ENCODE data around the gene FAM181A.

Gene FAM181A

DNA sequence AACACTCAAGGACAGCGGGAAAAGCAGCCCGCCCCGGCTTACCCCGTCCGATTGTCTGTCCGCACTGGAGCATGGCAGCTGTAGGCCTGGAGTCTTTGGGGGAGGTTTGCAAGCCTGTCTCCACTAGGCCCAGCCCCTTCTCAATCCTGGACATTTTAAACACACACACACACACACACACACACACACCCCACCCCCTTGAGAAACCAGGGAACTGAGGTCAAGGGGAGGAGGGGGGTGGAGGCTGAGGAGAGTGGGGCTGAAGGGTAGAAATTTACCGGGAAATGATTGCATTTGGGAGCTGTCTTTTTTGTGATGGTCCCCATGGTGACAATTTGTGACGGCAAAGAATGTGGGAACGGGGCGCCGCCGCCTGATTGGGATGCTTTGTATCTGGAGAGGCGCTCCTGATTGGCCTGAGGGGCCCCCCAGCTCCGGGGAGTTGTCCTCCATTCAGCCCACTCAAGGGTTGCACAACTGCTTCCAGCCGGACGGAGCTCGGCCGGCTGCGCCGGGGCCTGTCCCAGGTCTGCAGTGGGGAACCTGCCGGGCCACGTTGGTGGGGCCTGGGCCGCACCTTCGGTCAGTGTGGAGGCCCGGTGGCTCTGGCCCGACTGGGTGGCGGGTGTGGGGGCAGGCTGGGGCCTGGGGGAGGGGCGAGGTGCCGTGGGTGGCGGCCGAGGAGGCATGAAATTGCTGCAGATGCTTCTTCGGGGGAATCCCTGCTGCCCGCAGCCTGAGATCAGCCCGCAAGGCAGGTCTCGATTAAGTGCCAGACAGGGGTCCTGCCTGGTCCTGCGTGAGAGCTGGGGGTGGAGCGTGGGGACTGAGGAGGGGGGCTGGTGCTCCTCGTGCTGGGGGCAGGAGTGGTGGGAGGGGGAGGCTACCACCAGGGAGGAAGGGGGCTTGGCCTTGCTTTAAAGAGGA lies at the start of gene FAM181A:
FAM181A (plus strand) TSS at position 472 of the 927 bp plus-strand sequence. CDS start 942 bp downstream, outside the sequence.
- DNase-seq (ENCODE audit: low read depth) = no peak

DNA sequence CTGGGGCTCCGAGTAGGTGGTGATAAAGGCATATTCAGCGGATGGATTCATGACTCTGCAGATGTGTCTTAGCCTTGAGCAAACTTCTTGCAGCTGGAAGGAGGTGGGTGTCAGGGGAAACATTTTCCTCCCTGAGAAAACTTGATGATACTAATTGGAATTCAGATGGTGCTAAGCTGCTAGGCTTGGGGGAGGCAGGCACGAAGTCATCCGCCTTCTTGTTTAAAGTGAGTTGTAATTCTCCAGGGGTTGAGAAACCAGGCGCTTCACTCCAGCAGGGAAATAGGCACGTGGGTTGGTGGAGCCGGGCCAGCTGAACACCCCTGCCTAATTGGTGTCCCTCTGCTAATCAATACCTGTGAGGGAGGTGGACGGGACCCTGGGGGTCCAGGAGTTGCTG lies 48.9 kb upstream of the FAM181A start:
- DNase-seq (ENCODE audit: low read depth) = no peak

DNA sequence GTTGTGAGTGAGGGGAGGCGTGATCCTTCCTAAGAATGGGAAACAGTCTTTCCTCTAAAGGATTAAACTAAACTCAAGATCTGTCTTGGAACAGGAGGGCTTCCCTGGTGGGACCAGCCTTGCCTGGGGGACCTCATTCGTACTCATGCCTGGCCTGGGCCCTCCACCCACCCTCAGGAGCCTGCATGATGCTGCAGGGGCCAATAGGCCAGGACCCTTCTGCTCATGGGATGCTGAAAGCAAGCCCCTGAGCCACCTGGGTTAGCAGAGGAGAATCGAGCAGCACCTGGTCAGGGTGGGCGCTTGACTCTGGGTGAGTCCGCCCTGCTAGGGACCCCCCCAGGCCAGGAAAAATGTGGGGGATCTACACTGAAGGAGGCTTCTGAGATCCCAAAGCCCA lies 48.3 kb upstream of the FAM181A start:
- DNase-seq (ENCODE audit: low read depth) = no peak

DNA sequence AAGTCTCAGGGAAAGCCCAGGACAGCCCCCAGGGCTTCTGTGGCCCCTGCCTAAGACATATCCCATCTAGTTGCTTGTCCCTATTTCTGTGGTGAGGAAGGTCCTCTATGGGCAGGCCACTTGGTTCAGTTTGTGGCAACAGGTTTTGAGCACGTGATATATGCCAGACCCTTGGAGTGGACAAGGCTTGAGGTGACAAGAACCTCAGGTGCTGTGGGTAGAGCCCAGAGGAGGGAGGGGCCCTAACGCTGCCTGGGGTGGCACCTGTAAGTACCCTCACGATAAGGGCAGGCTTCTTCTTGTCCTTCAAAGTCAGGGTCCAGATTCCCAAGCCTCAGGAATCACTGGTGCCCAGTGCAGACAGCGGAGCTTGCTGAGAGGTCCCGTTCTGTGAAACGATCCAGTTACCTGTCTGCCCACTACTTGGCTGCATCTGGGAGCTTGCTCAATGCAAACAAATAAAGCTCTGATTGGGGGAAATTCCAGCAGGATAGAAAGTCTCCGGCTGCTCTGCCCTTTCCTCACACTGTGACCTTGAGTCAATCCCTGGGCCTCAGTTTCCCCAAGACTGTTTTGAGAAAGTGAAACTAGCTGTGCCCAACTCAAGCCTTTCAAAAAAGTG lies 47.7 kb upstream of the FAM181A start:
- no peak for DNase-seq (ENCODE audit: low read depth)

- no peak for DNase-seq (ENCODE audit: low read depth)
Measured at GRCh38 chr14:93880021-93880820, 46.9 kb upstream of the FAM181A start.

GRCh38 chr14:93884950-93885349 lies 42.2 kb upstream of the FAM181A start:
- no peak for DNase-seq (ENCODE audit: low read depth)

- no peak for DNase-seq (ENCODE audit: low read depth)
Measured at GRCh38 chr14:93888995-93889394, 38.1 kb upstream of the FAM181A start.

- no peak for DNase-seq (ENCODE audit: low read depth)
Measured at GRCh38 chr14:93889739-93890483, 37.2 kb upstream of the FAM181A start.

GRCh38 chr14:93891756-93892504 lies 35.2 kb upstream of the FAM181A start:
- DNase-seq (ENCODE audit: low read depth) = no peak

GRCh38 chr14:93892505-93892839 lies 34.7 kb upstream of the FAM181A start:
- no peak for DNase-seq (ENCODE audit: low read depth)

- peak; percentile 67 for DNase-seq (ENCODE audit: low read depth)
Measured at GRCh38 chr14:93892923-93893558, 34.1 kb upstream of the FAM181A start.

- no peak for DNase-seq (ENCODE audit: low read depth)
Measured at GRCh38 chr14:93893661-93894261, 33.4 kb upstream of the FAM181A start.

GRCh38 chr14:93895023-93895604 lies 32.0 kb upstream of the FAM181A start:
- DNase-seq (ENCODE audit: low read depth) = no peak

DNA sequence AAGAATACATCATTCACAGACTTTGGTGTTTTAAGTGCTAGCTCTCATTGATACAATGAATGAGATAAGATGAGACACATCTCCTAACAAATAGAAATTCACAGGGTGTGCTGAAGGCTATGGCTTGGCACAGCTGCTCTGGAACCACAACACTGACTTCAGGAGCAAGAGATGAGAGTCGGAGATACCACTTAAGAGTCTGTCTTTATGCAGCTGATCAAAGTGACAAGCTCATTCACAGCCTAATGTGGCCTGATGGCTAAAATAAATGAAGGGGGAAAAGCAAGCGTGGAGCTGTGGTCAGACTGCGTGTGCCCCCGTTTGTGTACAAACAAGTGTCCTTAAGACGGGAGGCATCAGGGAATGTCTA lies 29.7 kb upstream of the FAM181A start:
- no peak for DNase-seq (ENCODE audit: low read depth)

DNA sequence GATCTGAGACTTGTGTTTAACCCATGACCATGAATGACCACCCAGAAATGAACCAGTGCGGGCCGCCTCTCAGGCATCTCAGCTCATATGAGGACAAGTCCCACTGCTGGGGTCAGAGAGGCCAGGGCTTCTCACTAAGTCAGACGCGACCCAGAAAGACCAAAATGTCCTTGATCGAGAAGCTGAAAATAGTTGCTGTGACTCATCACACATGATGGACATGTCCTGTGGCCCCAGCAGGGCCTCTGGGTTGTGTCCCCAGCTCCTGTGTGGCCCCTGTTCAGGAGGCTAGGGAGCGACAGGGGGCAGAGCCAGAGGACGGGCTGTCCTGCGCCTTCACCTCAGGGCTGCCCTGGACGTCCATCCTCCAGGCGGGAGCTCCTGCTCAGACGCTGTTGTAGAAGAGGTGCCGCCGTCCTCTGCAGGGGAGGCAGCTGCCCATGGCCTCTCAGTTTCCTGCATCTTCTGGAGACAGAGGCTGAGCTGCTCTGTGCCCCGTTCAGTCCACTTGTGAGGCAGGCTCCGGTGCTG lies 29.0 kb upstream of the FAM181A start:
- no peak for DNase-seq (ENCODE audit: low read depth)

DNA sequence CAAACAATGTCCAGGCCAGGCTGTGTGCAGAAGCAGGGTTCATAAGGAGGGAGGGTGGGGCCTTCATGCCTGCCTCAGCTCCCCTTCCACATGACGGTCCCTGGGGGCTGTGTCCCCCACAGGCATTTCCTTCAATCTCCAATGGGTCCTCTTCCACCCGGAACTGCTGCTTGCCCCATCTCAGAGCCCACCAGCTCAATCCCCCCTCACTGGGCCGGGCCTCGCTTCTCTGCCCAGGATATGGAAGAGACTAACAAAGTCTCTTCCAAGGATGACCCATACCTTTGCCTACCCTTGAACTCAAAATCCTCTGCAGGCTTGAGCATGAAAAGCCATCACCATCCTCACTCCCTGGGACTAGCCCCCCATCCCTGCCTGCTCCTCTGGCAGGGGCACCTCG lies 28.4 kb upstream of the FAM181A start:
- DNase-seq (ENCODE audit: low read depth) = no peak

GRCh38 chr14:93901813-93902212 lies 25.3 kb upstream of the FAM181A start:
- DNase-seq (ENCODE audit: low read depth) = no peak

DNA sequence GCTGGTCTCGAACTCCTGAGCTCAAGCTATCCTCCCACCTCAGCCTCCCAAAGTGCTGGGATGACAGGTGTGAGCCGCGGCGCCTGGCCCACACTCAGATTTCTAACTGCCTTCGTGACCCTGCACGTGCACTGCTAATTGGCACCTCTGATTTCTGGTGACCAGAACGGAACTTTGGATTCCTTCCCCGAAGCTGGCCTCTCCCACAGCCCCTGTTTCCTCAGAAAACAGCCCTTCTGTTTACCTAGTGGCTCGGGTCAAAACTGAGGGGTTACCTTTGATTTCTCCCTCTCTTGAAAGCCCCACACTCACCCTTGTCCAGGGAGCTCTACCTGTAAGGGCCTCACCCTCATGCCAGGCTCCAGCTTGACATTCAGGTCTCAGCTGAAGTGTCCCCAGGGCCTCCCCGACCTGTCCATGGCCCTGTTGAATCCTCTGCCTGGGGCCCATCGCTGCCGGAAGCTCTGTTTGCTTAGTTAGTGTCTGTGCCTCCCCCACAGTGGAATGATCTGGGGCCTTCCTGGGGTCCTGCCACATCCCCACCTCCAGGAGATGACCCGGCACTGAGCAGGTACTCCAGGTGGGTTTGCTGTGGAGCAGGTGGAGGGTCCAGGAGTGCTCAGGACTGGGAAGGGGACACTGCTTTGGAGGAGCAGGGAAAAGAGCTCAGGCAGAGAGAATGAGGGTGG lies 24.4 kb upstream of the FAM181A start:
- no peak for DNase-seq (ENCODE audit: low read depth)

All from activated T-cell treated with anti-CD3 and anti-CD28 coated beads for 1 hour (primary cell).